ENCODE measurements around the gene WNK4.
"Not testable (repeated sequence)": the region's sequence is repeated elsewhere in the genome, so short reads cannot be mapped to it uniquely, and the experiment has no call there.

WNK4 gene

DNA sequence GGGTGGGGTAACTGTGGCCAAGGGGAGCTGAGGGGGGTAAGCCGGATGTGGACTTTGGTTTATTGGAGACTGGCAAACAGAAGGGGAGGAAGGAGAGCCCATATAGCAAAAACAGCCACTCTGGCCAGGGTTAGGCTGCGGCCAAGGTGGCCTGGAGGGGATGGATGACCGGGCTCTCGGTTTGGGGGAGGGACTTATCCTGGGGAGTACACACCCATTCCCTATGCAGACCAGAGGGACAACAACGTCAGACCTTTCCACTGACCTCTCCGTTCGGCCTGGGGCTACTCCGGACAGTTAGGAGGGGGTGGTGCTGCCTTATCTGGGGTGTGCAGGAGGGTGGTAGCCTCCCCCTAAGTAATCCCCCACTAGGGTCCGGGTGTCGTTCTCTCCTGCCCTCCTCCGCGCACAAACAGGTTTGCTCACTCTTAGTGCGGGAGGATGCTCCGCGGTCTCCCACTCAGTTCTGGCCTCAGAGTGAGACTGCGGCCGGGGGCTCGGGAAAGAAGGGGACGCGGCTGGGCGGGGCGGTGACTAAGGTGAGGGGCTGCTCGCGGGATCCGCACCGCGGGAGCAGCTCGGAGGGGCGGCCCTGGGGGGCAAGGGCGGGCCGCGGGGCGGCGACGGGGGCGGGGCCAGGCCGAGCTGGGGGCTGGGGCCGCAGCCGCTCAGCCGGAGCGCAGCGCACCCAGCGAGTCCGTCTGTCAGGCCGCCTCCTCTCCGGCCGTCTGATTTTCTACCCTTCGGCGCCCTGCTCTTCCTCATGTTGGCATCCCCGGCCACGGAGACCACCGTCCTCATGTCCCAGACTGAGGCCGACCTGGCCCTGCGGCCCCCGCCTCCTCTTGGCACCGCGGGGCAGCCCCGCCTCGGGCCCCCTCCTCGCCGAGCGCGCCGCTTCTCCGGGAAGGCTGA is at the start of gene WNK4:
Gene WNK4, plus strand, starts transcription at position 675 of the 915 bp plus-strand sequence. Its CDS starts 89 bp downstream, at position 764.
- peak; percentile 65 for DNase-seq

DNA sequence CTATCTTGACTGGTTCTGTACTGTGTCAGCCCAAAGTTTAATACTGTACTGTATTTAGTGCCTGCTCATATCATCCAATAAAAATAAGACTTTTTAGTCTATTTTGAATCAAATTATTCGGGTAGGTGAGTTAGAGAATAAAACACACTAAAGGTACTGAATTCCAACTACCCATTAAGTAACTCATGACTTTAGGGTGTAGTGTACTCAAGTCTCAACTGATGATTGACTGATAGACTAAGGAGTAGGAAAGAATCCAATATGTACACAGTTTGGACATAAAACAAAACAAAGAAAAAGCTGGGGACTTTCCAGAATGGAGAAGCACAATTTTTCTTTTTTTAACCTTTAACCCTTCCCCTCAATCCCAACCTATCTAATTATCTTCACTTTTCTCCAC is 39.7 kb upstream of the WNK4 start:
- no peak for DNase-seq

DNA sequence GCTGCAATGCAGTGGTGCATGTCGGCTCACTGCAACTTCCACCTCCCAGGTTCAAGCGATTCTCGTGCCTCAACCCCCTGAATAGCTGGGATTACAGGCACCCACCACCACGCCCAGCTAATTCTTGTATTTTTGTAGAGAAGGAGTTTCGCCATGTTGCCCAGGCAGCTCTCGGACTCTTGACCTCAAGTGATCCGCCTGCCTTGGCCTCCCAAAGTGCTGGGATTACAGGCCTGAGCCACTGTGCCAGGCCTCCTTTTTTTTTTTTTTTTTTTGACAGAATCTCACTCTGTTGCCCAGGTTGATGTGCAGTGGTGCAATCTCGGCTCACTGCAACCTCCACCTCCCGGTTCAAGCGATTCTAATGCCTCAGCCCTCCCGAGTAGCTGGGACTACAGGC is 37.5 kb upstream of the WNK4 start:
- DNase-seq = not testable (repeated sequence)

GRCh38 chr17:42743595-42744282 is 36.7 kb upstream of the WNK4 start:
- DNase-seq = peak; percentile 62

DNA sequence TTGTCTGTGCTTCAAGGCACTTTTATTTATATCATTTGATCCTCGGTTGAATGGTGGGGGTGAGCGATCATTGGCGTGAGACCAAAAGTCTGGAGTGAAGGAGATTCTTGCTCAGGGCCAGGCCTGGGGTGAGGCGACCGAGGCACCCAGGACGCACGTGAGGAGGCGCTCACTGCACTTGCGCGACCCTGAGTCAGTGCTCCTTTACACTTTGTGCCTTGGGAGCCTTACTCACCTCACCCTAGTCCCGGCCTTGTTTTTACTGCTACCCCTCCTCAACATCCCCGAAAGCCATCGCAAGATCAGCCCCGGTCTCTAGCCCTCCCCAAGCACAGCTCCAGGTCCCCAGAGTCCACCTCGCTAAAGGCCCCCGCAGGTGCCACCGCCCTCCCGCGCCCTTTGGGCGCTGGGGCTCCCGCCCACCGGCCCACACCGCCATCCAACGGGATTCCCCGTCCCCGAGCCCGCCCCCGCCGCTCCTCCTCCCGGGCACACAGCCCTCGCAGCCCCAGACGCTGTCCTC is 36.1 kb upstream of the WNK4 start:
- DNase-seq = peak; percentile 94

DNA sequence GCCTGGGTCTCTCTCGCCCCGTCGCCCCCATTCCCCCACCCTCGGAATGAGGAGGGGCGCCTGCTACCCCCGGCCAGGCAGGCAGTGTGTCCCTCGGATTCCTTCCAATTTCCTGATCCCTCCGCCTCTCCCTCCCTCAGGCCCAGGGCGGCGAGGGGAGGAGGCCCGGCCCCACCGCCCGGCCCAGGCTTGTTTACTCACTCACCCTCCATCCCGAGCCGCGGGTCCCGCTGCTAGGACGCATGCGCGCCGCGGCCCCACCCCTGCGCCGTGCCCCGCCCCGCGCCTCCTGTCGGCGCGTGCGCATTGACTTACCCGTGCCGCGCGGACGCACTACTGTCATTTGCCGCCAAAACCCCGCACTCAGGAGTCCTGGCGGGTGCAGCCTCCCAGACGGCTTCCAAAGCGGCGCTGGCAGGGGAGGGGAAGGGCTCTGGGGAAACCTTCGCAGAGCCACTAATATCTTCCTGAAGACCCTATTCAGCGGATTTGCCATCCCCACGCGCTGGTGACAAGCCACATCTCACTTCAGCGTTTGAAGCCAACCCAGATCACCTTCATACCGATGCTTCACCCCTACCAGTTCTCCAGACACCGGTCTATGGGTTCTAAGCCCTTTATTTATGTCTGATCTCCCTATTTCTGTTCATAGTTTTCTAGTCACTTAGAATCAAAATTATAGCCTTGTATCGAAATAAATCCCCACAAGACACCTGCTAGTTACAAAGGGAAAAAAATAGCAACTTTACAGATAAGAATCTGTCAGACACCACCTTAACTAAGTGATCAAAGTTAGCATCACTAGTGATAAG is 35.4 kb upstream of the WNK4 start, which contains the start of gene EZH1:
Gene EZH1, minus strand, starts transcription at position 235 of the 812 bp plus-strand sequence. CDS start 16,099 bp downstream, outside the sequence.
- peak; percentile 98 for DNase-seq

DNA sequence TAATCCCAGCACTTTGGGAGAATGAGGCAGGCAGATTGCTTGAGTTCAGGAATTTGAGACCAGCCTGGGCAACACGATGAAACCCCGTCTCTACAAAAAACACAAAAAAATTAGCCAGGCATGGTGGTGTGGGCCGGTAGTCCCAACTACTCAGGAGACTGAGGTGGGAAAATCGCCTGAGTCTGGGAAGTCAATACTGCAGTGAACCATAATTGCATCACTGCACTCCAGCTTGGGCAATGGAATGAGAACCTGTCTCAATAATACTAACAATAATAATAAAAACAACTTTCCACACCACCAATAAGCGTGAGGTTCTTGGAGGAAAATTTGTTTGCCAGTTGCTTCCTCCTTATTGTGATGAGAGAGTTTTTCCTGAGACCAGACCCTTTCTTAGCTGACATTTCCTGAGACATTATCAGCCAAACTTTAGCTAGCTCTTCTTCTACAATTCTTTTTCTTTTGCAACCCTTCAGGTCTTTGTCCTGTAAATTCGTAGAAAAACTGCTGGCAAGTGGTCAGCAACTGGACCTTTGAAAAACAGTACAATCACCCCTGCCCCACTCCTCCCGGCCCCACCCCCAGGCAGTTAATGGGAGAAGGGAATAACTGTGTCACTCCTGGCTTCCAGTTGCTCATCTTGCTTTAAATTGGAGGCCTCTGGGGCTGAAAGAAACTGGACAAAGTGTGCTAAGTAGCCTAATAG is 32.1 kb upstream of the WNK4 start:
- DNase-seq = no peak

DNA sequence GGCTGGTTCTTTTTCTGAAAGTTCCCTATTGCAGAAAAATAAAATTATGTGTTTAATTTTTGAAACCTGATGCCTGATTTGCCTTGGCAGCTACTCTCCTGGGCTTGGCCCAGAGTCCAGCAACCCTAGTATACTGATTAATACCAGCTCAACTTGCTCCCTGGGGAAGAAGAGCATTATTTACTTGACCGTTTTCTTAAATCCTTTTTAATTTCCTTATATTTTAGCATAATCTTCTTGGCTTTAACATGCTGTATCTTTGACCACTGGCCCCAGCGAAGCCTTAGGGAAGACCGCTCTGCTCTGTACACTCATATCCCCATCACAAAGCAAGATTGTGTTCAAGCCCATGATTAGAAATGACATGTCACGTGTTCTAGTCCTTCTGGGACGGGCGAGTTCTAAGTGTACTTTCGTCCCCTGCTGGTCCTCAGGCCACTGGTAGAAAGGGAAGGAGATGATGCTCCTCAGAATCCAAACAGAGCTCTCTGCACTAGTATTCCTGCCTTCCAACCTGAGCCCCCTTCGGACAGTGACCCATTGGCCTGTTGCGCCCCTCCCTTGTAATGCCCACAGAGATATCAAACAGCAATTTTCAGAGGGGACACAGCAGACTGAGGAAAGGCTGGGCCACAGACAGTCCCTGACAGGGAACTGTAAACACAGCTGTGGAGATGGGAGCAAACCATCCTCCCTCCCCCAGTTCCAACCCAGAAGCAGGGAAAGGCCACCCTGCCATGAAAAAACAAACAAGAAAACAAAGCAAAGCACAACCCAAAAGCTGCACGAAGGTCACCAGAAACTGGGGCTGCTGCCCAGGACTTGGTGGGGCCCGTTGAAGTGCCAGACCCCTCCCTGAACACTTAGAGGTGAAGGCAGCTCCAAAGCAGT is 31.3 kb upstream of the WNK4 start:
- peak; percentile 67 for DNase-seq

GRCh38 chr17:42750739-42751344 is 29.6 kb upstream of the WNK4 start:
- no peak for DNase-seq

- no peak for DNase-seq
These were observed 28.8 kb upstream of the WNK4 start for GRCh38 chr17:42751628-42752027.

DNA sequence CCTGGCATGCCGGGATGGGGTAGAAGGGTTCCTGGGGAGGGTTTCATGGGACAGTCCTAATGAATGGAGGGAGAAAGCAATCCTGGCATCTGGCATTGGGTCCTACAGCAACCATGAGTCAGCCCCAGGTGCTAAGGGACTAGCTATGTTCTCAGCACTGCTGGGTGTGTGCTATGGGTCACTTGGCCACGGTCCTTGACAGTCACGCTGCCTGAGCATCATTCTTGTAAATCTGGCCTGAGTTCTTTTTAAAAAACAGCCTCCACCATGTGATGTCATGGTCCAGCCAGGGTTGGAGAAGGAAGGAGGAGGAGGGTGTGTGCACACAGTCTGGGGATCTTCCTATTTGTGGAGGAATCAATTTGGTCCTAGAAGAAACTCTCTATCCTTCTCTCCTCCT is 25.6 kb upstream of the WNK4 start:
- no peak for DNase-seq

DNA sequence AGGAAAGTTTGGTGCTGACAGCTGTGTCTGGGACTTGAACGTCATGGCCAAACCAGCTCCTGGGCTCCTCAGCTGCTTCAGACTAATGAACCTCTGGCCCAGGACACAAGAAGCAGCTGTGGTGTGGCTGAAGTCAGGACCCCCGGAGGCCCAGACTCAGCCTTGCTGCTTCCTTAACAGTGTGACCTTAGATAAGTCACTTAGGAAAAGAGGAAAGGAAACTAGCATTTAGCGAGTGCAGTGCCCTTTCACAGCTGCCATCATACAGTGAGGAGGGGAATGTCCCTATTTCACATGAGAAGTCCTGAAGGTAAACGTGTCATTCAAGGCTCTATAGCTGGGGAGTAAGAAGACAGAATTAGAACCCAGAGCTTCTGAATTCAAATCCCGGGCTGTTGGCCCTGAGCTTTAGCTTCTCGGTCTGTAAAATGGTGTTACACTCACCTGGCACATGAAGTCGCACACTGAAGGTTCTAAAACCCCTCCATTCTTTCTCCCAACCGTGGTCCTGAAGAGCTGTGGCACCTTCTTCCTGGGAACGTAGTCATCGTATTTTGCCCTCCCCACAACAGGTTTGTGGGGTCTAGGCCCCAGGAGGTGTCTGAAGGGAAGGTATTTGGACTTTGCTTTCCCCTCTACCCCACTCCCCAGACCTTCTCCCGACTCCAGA is 20.3 kb upstream of the WNK4 start:
- DNase-seq = no peak

GRCh38 chr17:42760652-42761581 is 19.5 kb upstream of the WNK4 start, which contains the start of gene RAMP2:
TSS of gene RAMP2 (plus strand) at chr17:42761227. CDS start at chr17:42761262, 35 bp downstream.
- peak; percentile 74 for DNase-seq

DNA sequence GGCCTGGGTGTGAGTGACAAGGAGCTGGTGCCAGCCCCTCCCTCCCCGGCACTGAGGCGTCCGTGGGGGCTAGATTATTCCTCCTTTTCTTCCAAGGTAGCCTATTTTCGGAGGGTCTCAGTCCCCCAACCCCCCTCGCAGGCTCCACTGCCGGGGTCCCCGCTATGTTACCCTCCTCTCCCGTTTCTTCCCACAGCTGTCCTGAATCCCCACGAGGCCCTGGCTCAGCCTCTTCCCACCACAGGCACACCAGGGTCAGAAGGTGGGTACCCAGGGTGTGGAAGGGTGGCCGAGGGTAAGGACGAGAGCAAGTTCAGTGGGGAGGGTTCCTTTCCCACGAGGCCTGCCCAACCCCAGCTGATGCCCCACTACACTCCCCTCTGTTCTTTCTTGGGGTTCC is 18.8 kb upstream of the WNK4 start:
- no peak for DNase-seq

GRCh38 chr17:42766124-42766523 is 14.3 kb upstream of the WNK4 start:
- no peak for DNase-seq

- no peak for DNase-seq
These were observed 12.9 kb upstream of the WNK4 start for GRCh38 chr17:42767512-42767911.

- DNase-seq = not testable (repeated sequence)
These were observed 12.4 kb upstream of the WNK4 start for GRCh38 chr17:42768006-42768405.

- DNase-seq = not testable (repeated sequence)
These were observed 10.4 kb upstream of the WNK4 start for GRCh38 chr17:42769964-42770363.

GRCh38 chr17:42772945-42773289 is 7.5 kb upstream of the WNK4 start:
- no peak for DNase-seq

All from NCI-H69 (cell line).